T-helper 1 cell (primary cell): ENCODE data around the gene TMEM86B.
"Not testable (repeated sequence)": the region's sequence is repeated elsewhere in the genome, so short reads cannot be mapped to it uniquely, and the experiment has no call there.

Experiments
- DNase-seq, 5 donors: peaks; one replicate each; pipeline ENCODE4 v3.0.0-alpha.2; 2012 to 2020

Gene TMEM86B

GRCh38 chr19:55216461-55217198 is 11.9 kb downstream of the TMEM86B start:
- DNase-seq = peak in 3 of 5 donors; percentile 26 to 50 (median 40)

- no peak for DNase-seq
These were observed 15.0 kb downstream of the TMEM86B start for GRCh38 chr19:55213547-55213946.

GRCh38 chr19:55212447-55212846 is 16.1 kb downstream of the TMEM86B start:
- peak in 2 of 5 donors; percentile 13 to 55 for DNase-seq

- no peak for DNase-seq
These were observed 18.7 kb downstream of the TMEM86B start for GRCh38 chr19:55209693-55210472.

- no peak for DNase-seq
These were observed 19.5 kb downstream of the TMEM86B start, which contains the start of gene PTPRH for GRCh38 chr19:55208880-55209692. PTPRH (minus strand) TSS chr19:55209501; CDS start chr19:55209433, 68 bp downstream.

GRCh38 chr19:55206664-55207500 is 21.7 kb downstream of the TMEM86B start:
- DNase-seq = peak in 1 of 5 donors; percentile 42

- not testable (repeated sequence) for DNase-seq
These were observed 26.4 kb downstream of the TMEM86B start for GRCh38 chr19:55202199-55202598.

- DNase-seq = no peak
These were observed 28.9 kb downstream of the TMEM86B start for GRCh38 chr19:55199620-55200204.

GRCh38 chr19:55198651-55199050 is 29.9 kb downstream of the TMEM86B start:
- DNase-seq = no peak

- no peak for DNase-seq
These were observed 31.0 kb downstream of the TMEM86B start for GRCh38 chr19:55197528-55197927.

GRCh38 chr19:55196803-55197202 is 31.8 kb downstream of the TMEM86B start:
- no peak for DNase-seq

GRCh38 chr19:55193481-55193880 is 35.1 kb downstream of the TMEM86B start:
- DNase-seq = no peak

GRCh38 chr19:55189403-55189835 is 39.1 kb downstream of the TMEM86B start:
- no peak for DNase-seq

GRCh38 chr19:55188625-55189024 is 39.9 kb downstream of the TMEM86B start:
- no peak for DNase-seq

- no peak for DNase-seq
These were observed 42.5 kb downstream of the TMEM86B start for GRCh38 chr19:55186080-55186479.

GRCh38 chr19:55181740-55182139 is 46.8 kb downstream of the TMEM86B start:
- no peak for DNase-seq

GRCh38 chr19:55179606-55180484 is 48.7 kb downstream of the TMEM86B start, which contains the start of gene SYT5:
SYT5 (minus strand) TSS chr19:55180289; CDS start chr19:55179041, 1,248 bp downstream.
- peak in 3 of 5 donors; percentile 29 to 60 (median 47) for DNase-seq

- DNase-seq = peak; percentile 82 to 96 (median 92)
These were observed 49.6 kb downstream of the TMEM86B start for GRCh38 chr19:55178781-55179599.
